ENCODE results near the gene ANGEL1.

The ANGEL1 gene

GRCh38 chr14:76834241-76834661 is 21.6 kb upstream of the ANGEL1 start:
- no peak overlapping the region for H3K4me3 ChIP-seq (ENCODE audit: low read depth in 1 of 2, low read length in 2 of 2)
- no peaks in the 10 kb centered on the region for H3K9me3 ChIP-seq (ENCODE audit: control insufficient read depth in 1 of 2, low read length in 2 of 2)
- H3K27ac ChIP-seq (ENCODE audit: low read length), result no peak overlapping the region
- H3K27me3 ChIP-seq (ENCODE audit: low read depth, low read length), result no peaks in the 10 kb centered on the region
- H3K36me3 ChIP-seq (ENCODE audit: control insufficient read depth in 1 of 2, insufficient read depth in 2 of 2, low read length in 2 of 2), result no peaks in the 10 kb centered on the region
- H3K4me1 ChIP-seq (ENCODE audit: control insufficient read depth in 1 of 2, insufficient read depth in 2 of 2, low read length in 2 of 2), result peaks cover 0 to 2% of the 10 kb centered on the region in 2 donors

DNA sequence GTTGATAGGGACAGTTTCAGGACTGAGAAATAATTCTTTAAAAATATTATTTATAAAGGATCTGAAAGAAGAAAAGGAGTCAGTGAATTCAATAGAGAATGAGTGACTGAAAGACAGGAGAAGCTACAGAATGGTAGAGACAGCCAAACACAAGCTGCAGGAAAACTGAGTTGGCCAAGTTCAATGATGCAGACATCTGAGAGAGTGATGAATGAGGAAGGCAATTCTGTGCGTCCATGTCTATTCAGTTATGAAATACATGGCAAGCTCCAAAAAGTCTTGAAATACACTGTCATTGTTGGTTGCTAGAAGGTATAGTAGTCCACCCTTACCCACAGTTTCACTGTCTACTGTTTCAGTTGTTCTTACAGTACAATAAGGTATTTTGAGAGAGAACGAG is 20.3 kb upstream of the ANGEL1 start:
- no peaks in the 10 kb centered on the region for H3K27me3 ChIP-seq (ENCODE audit: low read depth, low read length)
- peaks cover 0 to 5% of the 10 kb centered on the region in 2 donors for H3K4me1 ChIP-seq (ENCODE audit: control insufficient read depth in 1 of 2, insufficient read depth in 2 of 2, low read length in 2 of 2)
- H3K4me3 ChIP-seq (ENCODE audit: low read depth in 1 of 2, low read length in 2 of 2), result no peak overlapping the region
- H3K36me3 ChIP-seq (ENCODE audit: control insufficient read depth in 1 of 2, insufficient read depth in 2 of 2, low read length in 2 of 2), result no peaks in the 10 kb centered on the region
- H3K27ac ChIP-seq (ENCODE audit: low read length), result no peak overlapping the region
- no peaks in the 10 kb centered on the region for H3K9me3 ChIP-seq (ENCODE audit: control insufficient read depth in 1 of 2, low read length in 2 of 2)

- Histone ChIP-seq H3K27me3 (ENCODE audit: low read depth, low read length) (no peaks in the 10 kb centered on the region), H3K36me3 (ENCODE audit: control insufficient read depth in 1 of 2, insufficient read depth in 2 of 2, low read length in 2 of 2) (no peaks in the 10 kb centered on the region), H3K27ac (ENCODE audit: low read length) (no peak overlapping the region), H3K9me3 (ENCODE audit: control insufficient read depth in 1 of 2, low read length in 2 of 2) (no peaks in the 10 kb centered on the region), H3K4me3 (ENCODE audit: low read depth in 1 of 2, low read length in 2 of 2) (no peak overlapping the region), H3K4me1 (ENCODE audit: control insufficient read depth in 1 of 2, insufficient read depth in 2 of 2, low read length in 2 of 2) (peaks cover 0 to 5% of the 10 kb centered on the region in 2 donors)
Observed at GRCh38 chr14:76832503-76832988, 19.9 kb upstream of the ANGEL1 start.

- Histone ChIP-seq H3K9me3 (ENCODE audit: control insufficient read depth in 1 of 2, low read length in 2 of 2) (no peaks in the 10 kb centered on the region), H3K4me3 (ENCODE audit: low read depth in 1 of 2, low read length in 2 of 2) (no peak overlapping the region), H3K27me3 (ENCODE audit: low read depth, low read length) (no peaks in the 10 kb centered on the region), H3K27ac (ENCODE audit: low read length) (no peak overlapping the region), H3K36me3 (ENCODE audit: control insufficient read depth in 1 of 2, insufficient read depth in 2 of 2, low read length in 2 of 2) (no peaks in the 10 kb centered on the region), H3K4me1 (ENCODE audit: control insufficient read depth in 1 of 2, insufficient read depth in 2 of 2, low read length in 2 of 2) (peaks cover 0 to 5% of the 10 kb centered on the region in 2 donors)
Observed at GRCh38 chr14:76830556-76830955, 17.9 kb upstream of the ANGEL1 start.

- Histone ChIP-seq H3K4me3 (ENCODE audit: low read depth in 1 of 2, low read length in 2 of 2) (no peak overlapping the region), H3K27ac (ENCODE audit: low read length) (peak overlapping the region; percentile 5), H3K36me3 (ENCODE audit: control insufficient read depth in 1 of 2, insufficient read depth in 2 of 2, low read length in 2 of 2) (no peaks in the 10 kb centered on the region), H3K4me1 (ENCODE audit: control insufficient read depth in 1 of 2, insufficient read depth in 2 of 2, low read length in 2 of 2) (peaks cover 0 to 5% of the 10 kb centered on the region in 2 donors), H3K27me3 (ENCODE audit: low read depth, low read length) (no peaks in the 10 kb centered on the region), H3K9me3 (ENCODE audit: control insufficient read depth in 1 of 2, low read length in 2 of 2) (no peaks in the 10 kb centered on the region)
Observed at GRCh38 chr14:76829650-76830421, 17.2 kb upstream of the ANGEL1 start.

DNA sequence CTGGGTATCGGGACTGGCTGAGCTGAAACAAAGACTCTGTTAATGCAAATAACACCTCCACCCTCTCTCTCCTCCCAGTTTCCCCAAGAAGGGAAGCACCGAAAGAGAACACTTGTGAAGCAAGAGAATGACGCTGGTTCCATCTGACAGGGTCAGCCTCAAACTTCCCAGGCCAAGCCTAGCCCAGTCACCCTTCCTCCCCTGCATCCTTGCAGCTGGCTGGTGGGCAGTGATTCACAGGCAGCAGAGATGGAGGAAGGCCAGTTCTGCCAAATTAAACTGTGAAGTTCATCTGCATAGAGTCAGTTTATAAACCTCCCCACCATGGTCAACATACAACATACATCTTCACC is 16.3 kb upstream of the ANGEL1 start:
- H3K27me3 ChIP-seq (ENCODE audit: low read depth, low read length), result no peaks in the 10 kb centered on the region
- peaks cover 0 to 5% of the 10 kb centered on the region in 2 donors for H3K4me1 ChIP-seq (ENCODE audit: control insufficient read depth in 1 of 2, insufficient read depth in 2 of 2, low read length in 2 of 2)
- no peaks in the 10 kb centered on the region for H3K36me3 ChIP-seq (ENCODE audit: control insufficient read depth in 1 of 2, insufficient read depth in 2 of 2, low read length in 2 of 2)
- H3K9me3 ChIP-seq (ENCODE audit: control insufficient read depth in 1 of 2, low read length in 2 of 2), result no peaks in the 10 kb centered on the region
- no peak overlapping the region for H3K27ac ChIP-seq (ENCODE audit: low read length)
- no peak overlapping the region for H3K4me3 ChIP-seq (ENCODE audit: low read depth in 1 of 2, low read length in 2 of 2)

DNA sequence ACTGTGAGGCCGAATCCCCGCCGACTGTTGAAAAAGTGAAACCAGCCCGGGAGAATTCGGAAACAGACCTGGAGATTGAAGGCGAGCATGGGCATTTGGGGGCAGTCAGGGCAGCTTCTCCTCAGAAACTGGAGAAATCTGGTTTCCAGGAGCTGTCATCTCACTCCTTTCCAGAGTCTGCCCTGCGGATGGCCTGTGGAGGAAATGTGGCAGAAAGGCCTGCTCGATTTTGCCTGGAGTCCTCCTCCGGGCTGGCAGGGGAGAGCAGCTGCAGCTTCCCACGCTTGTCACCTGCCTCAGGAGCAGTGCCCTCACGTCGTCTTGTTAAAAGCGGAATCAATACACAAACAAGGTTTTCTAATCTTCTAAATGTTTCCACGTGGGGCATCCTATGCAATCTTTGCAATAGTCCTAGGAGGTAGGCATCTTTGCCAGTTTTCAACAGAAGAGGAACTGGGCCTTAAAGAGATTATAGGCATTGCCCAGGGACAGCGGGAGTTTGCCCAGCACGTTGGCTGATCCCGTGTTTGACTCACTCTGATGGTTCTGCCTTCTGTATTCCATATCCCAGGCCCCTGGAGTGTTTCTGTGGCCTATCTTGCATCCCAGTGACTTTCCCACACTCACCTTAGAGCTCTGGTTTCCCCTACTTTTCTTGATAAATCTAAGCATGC is 15.8 kb upstream of the ANGEL1 start:
- peak overlapping the region; percentile 4 to 49 for H3K4me3 ChIP-seq (ENCODE audit: low read depth in 1 of 2, low read length in 2 of 2)
- no peaks in the 10 kb centered on the region for H3K9me3 ChIP-seq (ENCODE audit: control insufficient read depth in 1 of 2, low read length in 2 of 2)
- no peak overlapping the region for H3K27ac ChIP-seq (ENCODE audit: low read length)
- H3K27me3 ChIP-seq (ENCODE audit: low read depth, low read length), result no peaks in the 10 kb centered on the region
- H3K36me3 ChIP-seq (ENCODE audit: control insufficient read depth in 1 of 2, insufficient read depth in 2 of 2, low read length in 2 of 2), result no peaks in the 10 kb centered on the region
- H3K4me1 ChIP-seq (ENCODE audit: control insufficient read depth in 1 of 2, insufficient read depth in 2 of 2, low read length in 2 of 2), result peaks cover 0 to 5% of the 10 kb centered on the region in 2 donors

DNA sequence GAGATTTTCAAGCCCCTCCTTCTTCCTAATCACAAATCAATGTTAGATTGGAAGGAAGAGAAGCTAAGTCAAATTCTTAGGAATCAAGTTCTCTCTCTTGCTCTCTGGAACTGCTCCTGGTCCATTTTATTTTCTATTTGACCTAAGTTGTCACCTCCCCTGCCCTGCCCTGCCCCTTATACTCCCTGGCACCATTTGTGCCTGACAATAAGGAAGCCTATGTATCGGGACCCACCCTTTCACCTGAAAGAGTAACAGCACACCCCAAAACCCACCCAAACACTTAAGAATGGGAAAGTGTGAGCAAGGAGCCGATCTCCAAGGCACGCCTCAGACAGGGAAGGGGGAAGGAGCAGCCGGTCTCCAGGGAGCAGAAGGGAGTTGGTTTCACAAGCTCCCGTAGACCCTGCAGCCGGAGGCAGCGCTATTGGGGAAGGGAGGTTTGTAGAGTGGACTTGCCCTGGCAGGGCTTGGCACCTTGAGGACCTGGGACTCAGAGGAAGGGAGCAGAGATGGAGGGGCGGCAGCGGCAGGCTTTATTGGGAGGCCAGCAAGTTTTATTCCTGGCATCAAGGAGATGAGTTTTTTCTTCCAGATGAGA is 15.1 kb upstream of the ANGEL1 start:
- Histone ChIP-seq H3K9me3 (ENCODE audit: control insufficient read depth in 1 of 2, low read length in 2 of 2) (no peaks in the 10 kb centered on the region), H3K4me1 (ENCODE audit: control insufficient read depth in 1 of 2, insufficient read depth in 2 of 2, low read length in 2 of 2) (peaks cover 0 to 5% of the 10 kb centered on the region in 2 donors), H3K27me3 (ENCODE audit: low read depth, low read length) (no peaks in the 10 kb centered on the region), H3K27ac (ENCODE audit: low read length) (no peak overlapping the region), H3K4me3 (ENCODE audit: low read depth in 1 of 2, low read length in 2 of 2) (peak overlapping the region; percentile 4 to 49), H3K36me3 (ENCODE audit: control insufficient read depth in 1 of 2, insufficient read depth in 2 of 2, low read length in 2 of 2) (no peaks in the 10 kb centered on the region)

DNA sequence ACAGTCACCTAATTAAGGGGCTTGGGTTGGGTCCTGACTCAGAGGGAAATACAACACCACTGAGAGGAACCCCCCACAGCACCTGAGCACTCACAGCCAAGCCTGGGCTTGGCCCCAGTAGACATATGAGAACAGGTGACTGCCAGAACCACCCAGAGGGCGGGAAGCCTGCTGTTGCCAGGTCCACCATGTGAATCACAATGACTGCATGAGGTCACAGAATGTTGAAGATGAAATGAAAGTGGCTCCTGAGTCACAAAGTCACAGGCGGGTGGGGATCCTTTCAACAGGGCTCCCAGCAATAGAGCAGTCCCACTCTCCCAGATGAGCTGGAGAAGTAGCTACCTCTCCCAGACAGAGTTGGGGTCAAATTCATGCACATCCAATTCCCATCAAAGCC is 13.4 kb upstream of the ANGEL1 start, which contains the start of gene LRRC74A:
Gene LRRC74A, plus strand, starts transcription at position 287 of the 400 bp plus-strand sequence. CDS start 290 bp downstream, outside the sequence.
- Histone ChIP-seq H3K27ac (ENCODE audit: low read length) (no peak within 1 kb of the TSS), H3K36me3 (ENCODE audit: control insufficient read depth in 1 of 2, insufficient read depth in 2 of 2, low read length in 2 of 2) (no peaks in the 10 kb centered on the region), H3K4me3 (ENCODE audit: low read depth in 1 of 2, low read length in 2 of 2) (no peak within 1 kb of the TSS), H3K9me3 (ENCODE audit: control insufficient read depth in 1 of 2, low read length in 2 of 2) (no peaks in the 10 kb centered on the region), H3K4me1 (ENCODE audit: control insufficient read depth in 1 of 2, insufficient read depth in 2 of 2, low read length in 2 of 2) (peaks cover 0 to 5% of the 10 kb centered on the region in 2 donors), H3K27me3 (ENCODE audit: low read depth, low read length) (no peaks in the 10 kb centered on the region)

DNA sequence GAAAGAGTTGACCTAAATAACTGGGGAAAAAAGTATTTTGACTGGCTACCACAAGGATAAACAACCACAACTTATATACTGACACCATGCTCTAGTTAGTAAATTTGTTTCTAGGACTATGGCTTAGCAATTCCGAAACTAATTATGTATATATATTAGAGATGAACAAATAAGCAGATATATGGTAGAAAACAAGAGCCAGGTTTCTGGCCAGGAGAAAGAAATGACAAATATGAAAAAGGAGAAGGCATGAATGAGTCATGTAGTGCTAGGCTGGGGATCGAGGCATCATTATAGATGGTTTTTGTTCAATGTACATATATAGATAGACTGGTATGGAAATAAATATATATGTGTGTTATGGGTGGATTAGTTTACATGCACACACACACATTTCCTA is 8.0 kb upstream of the ANGEL1 start:
- Histone ChIP-seq H3K4me3 (ENCODE audit: low read depth in 1 of 2, low read length in 2 of 2) (no peak overlapping the region), H3K4me1 (ENCODE audit: control insufficient read depth in 1 of 2, insufficient read depth in 2 of 2, low read length in 2 of 2) (no peaks in the 10 kb centered on the region), H3K36me3 (ENCODE audit: control insufficient read depth in 1 of 2, insufficient read depth in 2 of 2, low read length in 2 of 2) (no peaks in the 10 kb centered on the region), H3K9me3 (ENCODE audit: control insufficient read depth in 1 of 2, low read length in 2 of 2) (no peaks in the 10 kb centered on the region), H3K27me3 (ENCODE audit: low read depth, low read length) (no peaks in the 10 kb centered on the region), H3K27ac (ENCODE audit: low read length) (no peak overlapping the region)
